Type B pancreatic cell (in vitro differentiated cells): ENCODE measurements around the gene LINGO1. TPM values are rescaled to one million over a fixed set of nuclear protein-coding genes. Genes with fewer than 3 reads are reported as not detected.

Source experiments
- DNase-seq: peaks from one replicate; pipeline ENCODE4 v3.0.0; 2021; ENCODE audit warnings: mixed read lengths; ENCODE audit not compliant: unreplicated experiment; ENCODE audit errors: extremely low spot score
- H3K27ac Mint-ChIP-seq: 2 replicates; pipeline ENCODE4 v1.8.0; 2021; ENCODE audit warnings: mild to moderate bottlenecking, mixed read lengths
- H3K27me3 Mint-ChIP-seq: 2 replicates; pipeline ENCODE4 v1.8.0; 2021; ENCODE audit warnings: mixed read lengths
- H3K36me3 Mint-ChIP-seq: 2 replicates; pipeline ENCODE4 v1.8.0; 2021; ENCODE audit warnings: mixed read lengths
- H3K4me1 Mint-ChIP-seq: one replicate; pipeline ENCODE4 v1.8.0; 2021; ENCODE audit warnings: mixed read lengths; ENCODE audit not compliant: unreplicated experiment
- H3K4me3 Mint-ChIP-seq: 2 replicates; pipeline ENCODE4 v1.8.0; 2021; ENCODE audit warnings: mild to moderate bottlenecking, mixed read lengths
- H3K9me3 Mint-ChIP-seq: 2 replicates; pipeline ENCODE4 v1.8.0; 2021; ENCODE audit warnings: mixed read lengths
- CTCF ChIP-seq: fragments of 200-600 bp; sonication (generic); conservative IDR thresholded peaks from 2 replicates; pipeline ENCODE4 v1.5.0; 2021; ENCODE audit warnings: antibody characterized with exemption, mild to moderate bottlenecking
- total RNA-seq: library from RNA; stranded (reverse); gene quantifications from 2 replicates; pipeline ENCODE4 v1.2.1, GENCODE V29; 2021; ENCODE audit warnings: low replicate concordance

Gene LINGO1
- total RNA-seq, 1 donor from 2014 or later = 19.6 TPM

- Mint-ChIP-seq H3K27me3 (no peaks in the 10 kb centered on the region), H3K9me3 (no peaks in the 10 kb centered on the region), H3K36me3 (peaks cover 5% of the 10 kb centered on the region), H3K4me3 (no peak overlapping the region), H3K4me1 (peaks cover 15% of the 10 kb centered on the region), H3K27ac (no peak overlapping the region)
- no peak for DNase-seq
- TF ChIP-seq CTCF = peak; percentile 58
Observed at GRCh38 chr15:77617476-77618230, 15.1 kb downstream of the LINGO1 start.

GRCh38 chr15:77616072-77616471, 16.6 kb downstream of the LINGO1 start:
- Mint-ChIP-seq H3K36me3 (peaks cover 5% of the 10 kb centered on the region), H3K9me3 (no peaks in the 10 kb centered on the region), H3K27me3 (no peaks in the 10 kb centered on the region), H3K4me1 (peaks cover 4% of the 10 kb centered on the region), H3K27ac (no peak overlapping the region), H3K4me3 (no peak overlapping the region)
- no peak for TF ChIP-seq CTCF
- DNase-seq = no peak

DNA sequence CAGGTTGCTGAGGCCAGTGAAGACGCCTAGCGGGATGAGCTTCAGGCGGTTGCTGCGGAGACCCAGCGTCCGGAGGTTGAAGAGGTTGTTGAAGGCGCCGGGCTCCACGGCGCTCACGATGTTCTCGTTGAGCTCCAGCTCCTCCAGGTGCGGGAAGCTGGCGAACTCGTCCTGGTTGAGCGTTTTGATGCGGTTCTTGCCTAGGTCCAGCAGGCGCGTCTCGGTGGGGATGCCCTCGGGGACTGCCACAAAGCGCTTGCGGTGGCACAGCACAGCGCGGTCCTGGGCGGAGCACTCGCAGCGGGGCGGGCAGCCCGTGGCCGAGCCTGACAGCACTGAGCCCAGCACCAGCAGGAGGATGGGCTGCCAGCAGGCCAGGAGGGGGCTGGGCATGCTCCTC, 17.2 kb downstream of the LINGO1 start:
- Mint-ChIP-seq H3K9me3 (no peaks in the 10 kb centered on the region), H3K27ac (no peak overlapping the region), H3K36me3 (peaks cover 5% of the 10 kb centered on the region), H3K4me1 (peaks cover 7% of the 10 kb centered on the region), H3K27me3 (no peaks in the 10 kb centered on the region), H3K4me3 (no peak overlapping the region)
- no peak for DNase-seq
- TF ChIP-seq CTCF = no peak

DNA sequence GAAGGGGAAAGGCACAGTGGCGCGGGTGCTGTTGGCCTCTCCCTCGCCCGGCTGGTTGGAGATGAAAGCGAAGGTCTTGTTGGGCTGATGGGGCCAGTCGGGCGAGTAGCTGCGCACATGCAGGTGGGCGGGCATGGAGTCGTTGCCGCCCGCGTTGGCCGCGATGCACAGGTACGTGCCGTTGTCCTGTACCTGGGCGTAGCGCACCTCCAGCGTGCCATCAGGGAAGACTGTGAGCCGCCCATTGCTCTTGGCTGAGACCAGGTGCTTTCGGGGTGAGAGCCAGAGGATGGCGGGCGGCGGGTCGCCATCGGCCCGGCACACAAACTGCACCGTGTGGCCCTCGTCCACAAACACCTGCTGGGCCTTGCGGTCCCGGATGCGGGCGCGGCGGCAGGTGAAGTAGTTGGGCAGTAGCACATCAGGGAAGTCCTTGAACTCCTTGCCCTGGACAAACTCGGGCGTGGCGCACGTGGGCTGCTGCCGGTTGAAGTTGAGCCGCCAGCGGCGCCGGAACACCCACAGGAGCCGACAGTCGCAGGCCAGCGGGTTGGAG, 18.4 kb downstream of the LINGO1 start:
- no peak for TF ChIP-seq CTCF
- Mint-ChIP-seq H3K27ac (no peak overlapping the region), H3K4me3 (no peak overlapping the region), H3K9me3 (no peaks in the 10 kb centered on the region), H3K36me3 (peaks cover 5% of the 10 kb centered on the region), H3K4me1 (peaks cover 18% of the 10 kb centered on the region), H3K27me3 (no peaks in the 10 kb centered on the region)
- no peak for DNase-seq

DNA sequence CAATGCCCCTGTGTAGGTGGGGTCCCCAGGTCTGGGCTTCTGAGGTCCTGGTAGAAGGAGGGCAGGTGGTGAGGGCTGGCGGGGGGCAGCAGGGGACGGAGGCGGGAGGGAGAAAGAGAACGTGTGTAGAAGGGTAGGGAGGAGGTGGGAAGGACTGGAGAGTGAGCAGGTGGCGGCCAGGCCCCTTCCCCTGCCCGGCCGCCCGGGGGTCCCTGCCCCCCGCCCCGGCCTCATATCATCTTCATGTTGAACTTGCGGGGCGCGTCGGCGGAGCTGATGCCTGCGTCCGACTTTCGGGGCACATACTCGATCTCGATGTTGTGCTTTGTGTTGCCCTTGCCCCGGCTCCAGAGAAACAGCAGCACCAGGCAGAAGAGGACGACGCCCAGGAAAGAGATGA, 18.9 kb downstream of the LINGO1 start:
- DNase-seq = no peak
- Mint-ChIP-seq H3K9me3 (no peaks in the 10 kb centered on the region), H3K36me3 (peaks cover 5% of the 10 kb centered on the region), H3K4me3 (no peak overlapping the region), H3K27me3 (no peaks in the 10 kb centered on the region), H3K4me1 (peaks cover 19% of the 10 kb centered on the region), H3K27ac (no peak overlapping the region)
- no peak for TF ChIP-seq CTCF
